ENCODE data around the gene ZFP69B.

ZFP69B gene

DNA sequence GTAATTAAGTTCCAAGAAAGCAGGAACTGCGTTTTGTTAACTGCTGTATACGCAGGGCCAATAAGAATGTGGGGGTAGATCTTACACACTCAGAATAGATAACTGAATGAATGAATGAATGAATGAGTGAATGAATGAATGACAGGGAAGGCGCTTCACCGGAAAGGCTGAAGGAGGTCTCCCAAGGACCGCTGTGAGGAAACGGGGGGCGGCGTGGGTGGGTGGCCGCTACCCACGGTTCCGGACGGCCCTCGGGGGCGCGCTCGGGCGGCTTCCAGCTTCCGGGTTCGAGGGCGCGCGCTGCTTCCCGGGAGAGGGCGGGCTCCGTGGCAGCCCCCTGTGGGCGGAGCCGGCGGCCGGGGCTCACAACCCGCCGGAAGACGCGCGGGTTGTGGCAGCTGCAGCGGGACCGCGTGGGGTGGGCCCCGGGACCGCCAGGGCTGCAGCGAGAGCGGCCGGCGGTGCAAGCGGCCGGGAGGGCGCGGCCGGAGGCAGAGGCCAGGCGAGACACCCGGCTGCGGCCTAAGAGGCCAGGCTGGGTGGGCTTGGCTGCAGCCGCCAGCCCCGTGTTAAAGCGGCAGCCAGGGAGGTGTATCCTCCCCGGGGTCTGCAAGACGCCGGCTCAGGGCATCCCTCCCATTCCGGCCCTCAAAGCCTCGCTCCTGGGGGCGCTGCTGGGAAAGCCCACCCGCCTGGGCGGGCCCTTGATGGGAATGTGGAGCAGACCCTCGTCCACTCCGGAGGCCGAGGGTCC lies 26.8 kb downstream of the ZFP69B start, which contains the start of gene ZFP69 (continued):
- TF ChIP-seq, protein P1, sequence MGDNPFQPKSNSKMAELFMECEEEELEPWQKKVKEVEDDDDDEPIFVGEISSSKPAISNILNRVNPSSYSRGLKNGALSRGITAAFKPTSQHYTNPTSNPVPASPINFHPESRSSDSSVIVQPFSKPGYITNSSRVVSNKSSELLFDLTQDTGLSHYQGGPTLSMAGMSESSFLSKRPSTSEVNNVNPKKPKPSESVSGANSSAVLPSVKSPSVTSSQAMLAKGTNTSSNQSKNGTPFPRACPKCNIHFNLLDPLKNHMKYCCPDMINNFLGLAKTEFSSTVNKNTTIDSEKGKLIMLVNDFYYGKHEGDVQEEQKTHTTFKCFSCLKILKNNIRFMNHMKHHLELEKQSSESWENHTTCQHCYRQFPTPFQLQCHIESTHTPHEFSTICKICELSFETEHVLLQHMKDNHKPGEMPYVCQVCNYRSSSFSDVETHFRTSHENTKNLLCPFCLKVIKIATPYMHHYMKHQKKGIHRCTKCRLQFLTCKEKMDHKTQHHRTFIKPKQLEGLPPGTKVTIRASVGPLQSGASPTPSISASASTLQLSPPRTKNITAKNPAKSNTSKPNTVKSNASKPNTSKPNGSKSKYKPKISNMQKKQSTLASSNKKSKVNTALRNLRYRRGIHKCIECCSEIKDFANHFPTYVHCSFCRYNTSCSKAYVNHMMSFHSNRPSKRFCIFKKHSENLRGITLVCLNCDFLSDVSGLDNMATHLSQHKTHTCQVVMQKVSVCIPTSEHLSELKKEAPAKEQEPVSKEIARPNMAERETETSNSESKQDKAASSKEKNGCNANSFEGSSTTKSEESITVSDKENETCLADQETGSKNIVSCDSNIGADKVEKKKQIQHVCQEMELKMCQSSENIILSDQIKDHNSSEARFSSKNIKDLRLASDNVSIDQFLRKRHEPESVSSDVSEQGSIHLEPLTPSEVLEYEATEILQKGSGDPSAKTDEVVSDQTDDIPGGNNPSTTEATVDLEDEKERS (tag by site-specific recombination; IDR thresholded peaks at IDR 0.05), result no peak
- TF ChIP-seq ZNF16 (tag by site-specific recombination; IDR thresholded peaks at IDR 0.05; ENCODE audit: low read depth), result no peak
- TF ChIP-seq KLF8 (tag by site-specific recombination; IDR thresholded peaks at IDR 0.05), result peak; percentile 60; the same call in 1 of the 2 replicates
- no peak for TF ChIP-seq BCL11B (tag by site-specific recombination; IDR thresholded peaks at IDR 0.05; ENCODE audit: low read depth)
- no peak for TF ChIP-seq ZNF488 (tag by site-specific recombination; IDR thresholded peaks at IDR 0.05)
- TF ChIP-seq ZBTB21 (tag by site-specific recombination; IDR thresholded peaks at IDR 0.05), result no peak
- no peak for TF ChIP-seq ZNF416 (tag by site-specific recombination; IDR thresholded peaks at IDR 0.05)
- TF ChIP-seq ZNF202 (tag by site-specific recombination; IDR thresholded peaks at IDR 0.05; ENCODE audit: borderline replicate concordance), result no peak
- TF ChIP-seq ZNF600 (tag by site-specific recombination; IDR thresholded peaks at IDR 0.05), result no peak
- TF ChIP-seq, protein P2, sequence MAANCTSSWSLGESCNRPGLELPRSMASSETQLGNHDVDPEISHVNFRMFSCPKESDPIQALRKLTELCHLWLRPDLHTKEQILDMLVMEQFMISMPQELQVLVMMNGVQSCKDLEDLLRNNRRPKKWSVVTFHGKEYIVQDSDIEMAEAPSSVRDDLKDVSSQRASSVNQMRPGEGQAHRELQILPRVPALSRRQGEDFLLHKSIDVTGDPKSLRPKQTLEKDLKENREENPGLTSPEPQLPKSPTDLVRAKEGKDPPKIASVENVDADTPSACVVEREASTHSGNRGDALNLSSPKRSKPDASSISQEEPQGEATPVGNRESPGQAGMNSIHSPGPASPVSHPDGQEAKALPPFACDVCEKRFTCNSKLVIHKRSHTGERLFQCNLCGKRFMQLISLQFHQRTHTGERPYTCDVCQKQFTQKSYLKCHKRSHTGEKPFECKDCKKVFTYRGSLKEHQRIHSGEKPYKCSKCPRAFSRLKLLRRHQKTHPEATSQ (tag by site-specific recombination; IDR thresholded peaks at IDR 0.05), result no peak
- no peak for TF ChIP-seq KLF16 (tag by site-specific recombination; IDR thresholded peaks at IDR 0.05)
- 0 out of 2 replicates have a peak, but pooled peaks have one; percentile 39 for TF ChIP-seq PRDM10 (tag by site-specific recombination; IDR thresholded peaks at IDR 0.05)
- peak; percentile 77; the same call in 1 of the 2 replicates for TF ChIP-seq ZNF660 (tag by site-specific recombination; IDR thresholded peaks at IDR 0.05)
- peak; percentile 73; the same call in 1 of the 2 replicates for TF ChIP-seq ZBTB10 (tag by site-specific recombination; IDR thresholded peaks at IDR 0.05)
- peak; percentile 99 for TF ChIP-seq ZNF692 (tag by site-specific recombination; IDR thresholded peaks at IDR 0.05)
- no peak for TF ChIP-seq ZNF514 (tag by site-specific recombination; IDR thresholded peaks at IDR 0.05)
- TF ChIP-seq KLF10 (tag by site-specific recombination; IDR thresholded peaks at IDR 0.05), result 0 out of 2 replicates have a peak, but pooled peaks have one; percentile 28
- peak; percentile 44; the same call in 1 of the 2 replicates for TF ChIP-seq ZEB2 (tag by site-specific recombination; IDR thresholded peaks at IDR 0.05)
- TF ChIP-seq, protein P3, sequence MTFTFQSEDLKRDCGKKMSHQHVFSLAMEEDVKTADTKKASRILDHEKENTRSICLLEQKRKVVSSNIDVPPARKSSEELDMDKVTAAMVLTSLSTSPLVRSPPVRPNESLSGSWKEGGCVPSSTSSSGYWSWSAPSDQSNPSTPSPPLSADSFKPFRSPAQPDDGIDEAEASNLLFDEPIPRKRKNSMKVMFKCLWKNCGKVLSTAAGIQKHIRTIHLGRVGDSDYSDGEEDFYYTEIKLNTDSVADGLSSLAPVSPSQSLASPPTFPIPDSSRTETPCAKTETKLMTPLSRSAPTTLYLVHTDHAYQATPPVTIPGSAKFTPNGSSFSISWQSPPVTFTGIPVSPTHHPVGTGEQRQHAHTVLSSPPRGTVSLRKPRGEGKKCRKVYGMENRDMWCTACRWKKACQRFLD (tag by site-specific recombination; IDR thresholded peaks at IDR 0.05), result no peak
- peak; percentile 76; the same call in 1 of the 2 replicates for TF ChIP-seq ZNF501 (tag by site-specific recombination; IDR thresholded peaks at IDR 0.05)
- TF ChIP-seq ZBTB44 (tag by site-specific recombination; IDR thresholded peaks at IDR 0.05), result no peak
- TF ChIP-seq ZNF747 (tag by site-specific recombination; IDR thresholded peaks at IDR 0.05), result no peak
